Activated T-helper 2 cell treated with anti-CD3 and anti-CD28 coated beads, Interferon-gamma antibody, Interleukin-2, Interleukin-4, amounts not matched to agents 10 μg/mL and 5 μg/mL and 100 μg/mL, durations not matched to agents 14 hours and 24 hours and 36 hours (primary cell): ENCODE data around the gene PLEKHJ1. TPM values are rescaled to one million over a fixed set of nuclear protein-coding genes. Genes with fewer than 3 reads are reported as not detected.
"Not testable (repeated sequence)": the region's sequence is repeated elsewhere in the genome, so short reads cannot be mapped to it uniquely, and the experiment has no call there.

Source experiments
- DNase-seq: peaks from one replicate; pipeline ENCODE4 v3.0.0; 2021; ENCODE audit warnings: low spot score
- H3K27ac Mint-ChIP-seq: one replicate; pipeline ENCODE4 v1.8.0; 2021; ENCODE audit warnings: mixed read lengths
- H3K27me3 Mint-ChIP-seq: one replicate; pipeline ENCODE4 v1.8.0; 2021; ENCODE audit warnings: low read depth, mixed read lengths
- H3K36me3 Mint-ChIP-seq: one replicate; pipeline ENCODE4 v1.8.0; 2021; ENCODE audit warnings: low read depth, mixed read lengths
- H3K4me1 Mint-ChIP-seq: one replicate; pipeline ENCODE4 v1.8.0; 2021; ENCODE audit warnings: low read depth, mixed read lengths
- H3K4me3 Mint-ChIP-seq: one replicate; pipeline ENCODE4 v1.8.0; 2021; ENCODE audit warnings: low read depth, mild to moderate bottlenecking, moderate library complexity, mixed read lengths
- H3K9me3 Mint-ChIP-seq: one replicate; pipeline ENCODE4 v1.8.0; 2021; ENCODE audit warnings: mixed read lengths
- intact Hi-C: fragments of 100-400 bp; cut with micrococcal nuclease; formaldehyde crosslinking; loops from one replicate; pipeline ENCODE4 v1.15.1; 2023
- total RNA-seq: library from RNA; stranded (reverse); gene quantifications from 2 replicates; pipeline ENCODE4 v1.2.3, GENCODE V29; 2022

PLEKHJ1 gene
- total RNA-seq, 1 donor from 2014 or later: 77.2 TPM

DNA sequence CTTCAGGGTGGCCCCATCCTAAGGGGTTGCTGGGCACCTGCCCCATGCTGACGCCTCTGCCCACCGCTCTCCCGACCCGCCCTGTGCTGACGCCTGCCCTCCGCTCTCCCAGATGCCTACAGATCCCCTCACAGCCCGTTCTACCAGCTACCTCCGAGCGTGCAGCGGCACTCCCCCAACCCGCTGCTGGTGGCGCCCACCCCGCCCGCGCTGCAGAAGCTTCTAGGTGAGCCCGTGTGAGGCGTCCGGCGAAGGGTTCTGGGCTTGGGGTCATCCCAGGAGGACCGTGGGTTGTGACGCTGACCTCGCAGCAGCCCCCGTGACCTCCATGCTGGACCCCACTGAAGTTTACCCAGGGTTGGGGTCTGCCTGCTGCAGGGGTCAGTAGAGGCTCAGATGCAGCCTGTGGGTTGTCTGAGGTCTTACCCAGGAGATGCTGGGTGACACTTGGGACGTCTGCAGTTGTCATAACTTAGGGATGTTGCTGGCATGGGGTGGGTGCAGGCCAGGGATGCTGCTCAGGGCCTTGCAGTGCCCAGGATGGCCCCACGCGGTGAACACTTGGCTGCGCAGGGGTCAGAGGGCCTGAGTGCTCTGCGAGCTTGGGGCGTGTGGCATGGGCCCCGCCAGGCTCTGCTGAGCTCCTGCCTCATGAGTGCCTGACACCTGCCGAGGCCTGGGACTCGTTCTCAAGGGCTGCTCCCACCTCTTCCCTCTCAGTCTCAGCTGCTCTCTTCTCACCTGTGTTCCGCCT is 25.0 kb downstream of the PLEKHJ1 start:
- H3K4me3 Mint-ChIP-seq: no peak overlapping the region
- H3K27me3 Mint-ChIP-seq: no peaks in the 10 kb centered on the region
- peaks cover 6% of the 10 kb centered on the region for H3K4me1 Mint-ChIP-seq
- intact Hi-C loops: no loop called here
- H3K9me3 Mint-ChIP-seq: no peaks in the 10 kb centered on the region
- no peak for DNase-seq
- H3K27ac Mint-ChIP-seq: no peak overlapping the region
- peaks cover 68% of the 10 kb centered on the region for H3K36me3 Mint-ChIP-seq

DNA sequence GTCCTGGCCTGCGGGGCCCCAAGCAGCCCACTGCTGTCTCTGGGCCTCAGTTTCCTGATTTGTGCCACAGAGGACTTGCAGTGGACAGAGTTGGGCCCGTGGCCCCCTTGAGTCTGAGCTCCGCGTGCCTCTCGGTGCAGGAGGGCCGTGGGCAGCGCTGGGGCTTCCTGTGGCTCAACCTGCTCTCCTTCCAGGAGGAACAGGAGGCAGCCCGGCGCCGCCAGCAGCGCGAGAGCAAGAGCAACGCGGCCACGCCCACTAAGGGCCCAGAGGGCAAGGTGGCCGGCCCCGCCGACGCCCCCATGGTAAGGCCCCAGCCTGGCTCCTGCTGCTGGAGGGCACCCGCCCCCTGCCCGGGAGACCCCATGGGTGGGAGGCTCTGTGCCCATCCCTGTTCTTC is 25.9 kb downstream of the PLEKHJ1 start:
- peaks cover 65% of the 10 kb centered on the region for H3K36me3 Mint-ChIP-seq
- no peak for DNase-seq
- intact Hi-C loops: no loop called here

DNA sequence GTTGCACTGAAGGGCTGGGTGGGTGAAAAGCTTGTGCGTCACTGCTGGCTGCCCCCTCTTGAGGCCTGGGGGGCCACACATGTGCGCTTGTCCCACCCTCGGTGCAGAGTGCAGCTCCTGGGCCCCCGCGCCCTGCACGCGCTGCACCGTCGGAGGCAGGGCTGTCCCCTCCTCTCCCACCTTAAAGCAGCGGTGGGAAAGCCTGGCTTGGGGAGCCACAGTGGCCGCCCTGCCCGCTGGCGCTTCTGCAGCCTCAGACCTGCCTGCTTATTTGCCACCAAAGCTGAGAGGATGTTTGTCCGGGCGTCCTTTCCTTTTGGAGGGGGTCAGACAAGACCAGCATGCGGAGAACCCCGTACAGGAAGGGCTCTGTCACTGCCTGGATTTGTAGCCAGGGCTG is 26.7 kb downstream of the PLEKHJ1 start:
- Mint-ChIP-seq H3K4me1 (no peaks in the 10 kb centered on the region), H3K36me3 (peaks cover 62% of the 10 kb centered on the region), H3K4me3 (no peak overlapping the region), H3K27me3 (no peaks in the 10 kb centered on the region), H3K27ac (no peak overlapping the region), H3K9me3 (no peaks in the 10 kb centered on the region)
- no peak for DNase-seq
- intact Hi-C loops: no loop called here

More for the DNA sequence above, 25.9 kb downstream of the PLEKHJ1 start:
- H3K27ac Mint-ChIP-seq: no peak overlapping the region
- H3K9me3 Mint-ChIP-seq: no peaks in the 10 kb centered on the region
- no peak overlapping the region for H3K4me3 Mint-ChIP-seq
- H3K4me1 Mint-ChIP-seq: peaks cover 4% of the 10 kb centered on the region
- H3K27me3 Mint-ChIP-seq: no peaks in the 10 kb centered on the region

DNA sequence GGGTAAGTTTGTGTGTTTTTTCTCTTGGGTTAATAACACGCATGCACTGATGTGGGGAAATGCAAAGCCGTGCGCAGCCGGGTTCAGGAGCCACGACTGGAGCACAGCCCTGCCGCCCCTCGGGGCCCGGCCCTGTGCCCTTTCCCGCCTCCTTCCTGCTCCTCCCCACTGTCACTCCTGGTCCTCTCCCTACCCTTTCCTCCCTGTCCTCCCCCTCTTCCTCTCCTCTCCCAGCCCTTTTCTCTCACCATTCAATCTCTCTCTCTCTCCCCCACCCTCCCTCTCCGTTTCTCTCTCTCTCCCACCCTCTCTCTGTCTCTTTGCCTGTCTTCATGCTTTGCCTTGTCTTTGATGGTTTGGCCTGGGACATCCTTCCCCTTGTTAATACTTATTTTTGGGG is 27.2 kb downstream of the PLEKHJ1 start:
- H3K36me3 Mint-ChIP-seq: peaks cover 64% of the 10 kb centered on the region
- no peak for DNase-seq
- H3K9me3 Mint-ChIP-seq: no peaks in the 10 kb centered on the region
- H3K27ac Mint-ChIP-seq: no peak overlapping the region
- no peaks in the 10 kb centered on the region for H3K4me1 Mint-ChIP-seq
- H3K27me3 Mint-ChIP-seq: no peaks in the 10 kb centered on the region
- H3K4me3 Mint-ChIP-seq: no peak overlapping the region
- intact Hi-C loops: no loop called here

DNA sequence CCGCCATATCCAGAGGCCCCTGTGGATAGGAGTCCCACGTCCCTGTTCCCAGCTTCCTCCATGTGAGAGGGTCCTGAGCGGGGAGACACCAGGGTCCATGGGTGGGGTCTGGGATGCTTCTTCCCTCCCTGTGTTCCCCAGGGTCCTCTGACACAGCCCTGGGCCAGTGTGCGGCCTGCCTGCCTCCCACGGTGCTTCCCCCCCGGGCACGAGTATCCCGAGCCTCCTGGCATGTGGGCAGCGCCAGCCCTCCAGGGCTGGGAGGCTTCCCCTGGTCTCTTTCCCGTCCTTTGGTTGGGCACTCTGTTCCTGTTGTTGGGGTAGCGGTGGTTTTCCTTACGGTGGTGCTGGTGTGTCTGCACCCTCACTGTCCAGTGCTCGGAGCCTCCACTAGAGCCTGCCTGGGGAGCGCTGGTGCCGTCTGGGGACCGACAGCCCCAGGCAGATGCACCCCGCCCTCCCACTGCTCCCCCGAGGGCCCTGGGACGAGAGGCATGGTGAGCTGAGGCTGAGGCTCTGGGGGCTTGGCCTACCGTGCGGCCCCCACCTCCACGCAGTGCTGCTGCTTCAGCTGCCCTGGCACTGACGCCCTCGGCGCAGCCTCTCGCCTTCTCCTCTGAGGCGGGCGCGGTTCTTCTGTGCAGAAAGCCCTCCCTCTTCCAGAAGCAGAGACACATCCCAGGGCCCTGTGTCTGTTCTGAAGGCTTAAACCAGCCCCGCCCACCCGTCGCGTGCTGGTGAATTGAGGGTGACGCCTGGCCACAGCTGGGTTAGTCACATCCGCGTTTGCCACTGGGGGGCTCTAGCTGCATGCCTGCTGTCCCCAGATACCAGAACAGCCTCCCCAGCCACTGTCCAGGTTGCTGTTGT is 27.9 kb downstream of the PLEKHJ1 start:
- DNase-seq: no peak
- Mint-ChIP-seq H3K27me3 (no peaks in the 10 kb centered on the region), H3K4me1 (no peaks in the 10 kb centered on the region), H3K27ac (no peak overlapping the region), H3K9me3 (no peaks in the 10 kb centered on the region), H3K4me3 (no peak overlapping the region), H3K36me3 (peaks cover 64% of the 10 kb centered on the region)
- intact Hi-C loops: no loop called here

DNA sequence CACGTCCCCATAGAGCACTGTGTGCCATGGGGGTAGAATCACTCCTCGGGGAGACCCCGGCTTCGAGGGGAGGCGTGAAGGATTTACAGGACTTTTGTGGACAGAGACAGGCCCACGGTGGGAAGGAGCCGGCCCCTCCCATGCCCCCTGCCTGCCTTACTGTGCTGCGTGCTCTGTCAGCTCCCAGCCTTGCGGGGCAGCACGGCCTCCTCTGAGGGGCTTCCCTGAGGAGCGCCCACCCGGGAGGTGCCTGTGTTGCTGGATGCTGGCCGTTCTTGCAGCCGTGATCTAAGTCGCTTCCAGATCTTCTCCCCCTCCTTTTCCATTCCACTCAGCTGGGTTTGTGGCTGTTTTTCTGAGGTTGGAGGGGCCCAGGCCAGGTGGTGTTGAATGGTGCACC is 29.1 kb downstream of the PLEKHJ1 start:
- intact Hi-C loops: no loop called here
- H3K4me3 Mint-ChIP-seq: no peak overlapping the region
- peaks cover 59% of the 10 kb centered on the region for H3K36me3 Mint-ChIP-seq
- H3K27me3 Mint-ChIP-seq: no peaks in the 10 kb centered on the region
- H3K9me3 Mint-ChIP-seq: no peaks in the 10 kb centered on the region
- no peak for DNase-seq
- no peak overlapping the region for H3K27ac Mint-ChIP-seq
- H3K4me1 Mint-ChIP-seq: no peaks in the 10 kb centered on the region

DNA sequence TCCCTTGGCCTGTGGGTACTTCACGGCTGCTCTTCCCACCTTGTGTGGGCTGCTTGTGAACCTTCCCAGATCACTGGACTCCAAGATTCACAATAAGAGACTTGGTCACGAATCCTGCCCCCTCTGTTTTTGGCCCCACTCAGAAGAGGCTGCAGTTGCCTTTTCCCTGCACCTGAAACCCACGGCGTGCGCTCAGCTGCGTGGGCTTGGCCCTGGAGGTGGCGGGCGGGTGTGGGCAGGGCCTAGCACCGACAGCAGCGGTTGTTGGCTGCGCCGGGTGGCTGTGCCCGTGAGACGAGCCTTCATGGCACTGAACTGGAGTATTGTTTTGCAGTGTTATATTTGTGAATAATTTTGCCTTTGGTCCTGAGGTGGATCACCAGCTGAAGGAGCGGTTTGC is 33.8 kb downstream of the PLEKHJ1 start:
- H3K27me3 Mint-ChIP-seq: no peaks in the 10 kb centered on the region
- DNase-seq: no peak
- H3K9me3 Mint-ChIP-seq: no peaks in the 10 kb centered on the region
- H3K27ac Mint-ChIP-seq: no peak overlapping the region
- no peaks in the 10 kb centered on the region for H3K4me1 Mint-ChIP-seq
- intact Hi-C loops: no loop called here
- H3K4me3 Mint-ChIP-seq: no peak overlapping the region
- H3K36me3 Mint-ChIP-seq: peaks cover 48% of the 10 kb centered on the region

DNA sequence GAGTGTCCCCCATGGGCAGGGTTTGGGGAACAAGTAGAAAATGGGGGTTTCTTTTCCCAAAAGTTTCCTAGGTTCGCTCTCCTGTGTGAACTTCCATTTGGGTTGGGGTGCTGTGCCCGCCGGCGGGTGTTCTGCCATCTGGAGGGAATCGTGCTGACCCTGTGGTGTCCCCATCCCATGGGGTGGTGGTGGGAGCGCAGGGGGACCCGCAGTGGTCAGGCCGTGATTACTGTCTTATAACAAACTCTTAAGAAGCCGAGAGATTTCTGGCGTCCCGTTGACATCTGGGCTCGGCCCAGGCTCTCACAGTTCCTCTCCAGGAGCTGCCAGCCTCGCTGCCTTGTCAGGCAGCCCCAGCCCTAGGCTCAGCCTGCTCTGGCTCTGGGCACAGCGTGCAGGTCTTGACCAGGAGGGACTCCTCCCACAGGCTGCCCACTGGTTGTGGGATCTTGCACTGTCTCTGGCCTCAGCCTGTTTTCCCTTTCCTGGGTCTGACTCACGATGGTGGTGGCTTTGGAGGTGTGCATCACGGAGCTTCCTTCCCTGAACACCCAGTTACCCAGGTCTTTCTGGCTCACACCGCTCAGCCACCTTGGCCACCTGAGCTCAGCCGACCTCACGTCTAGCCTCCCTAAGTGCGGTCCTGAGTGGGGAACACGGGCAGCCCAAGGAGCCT is 34.5 kb downstream of the PLEKHJ1 start:
- DNase-seq: no peak
- peaks cover 51% of the 10 kb centered on the region for H3K36me3 Mint-ChIP-seq
- no peaks in the 10 kb centered on the region for H3K27me3 Mint-ChIP-seq
- intact Hi-C loops: no loop called here
- no peaks in the 10 kb centered on the region for H3K4me1 Mint-ChIP-seq
- H3K9me3 Mint-ChIP-seq: no peaks in the 10 kb centered on the region
- no peak overlapping the region for H3K4me3 Mint-ChIP-seq
- no peak overlapping the region for H3K27ac Mint-ChIP-seq

DNA sequence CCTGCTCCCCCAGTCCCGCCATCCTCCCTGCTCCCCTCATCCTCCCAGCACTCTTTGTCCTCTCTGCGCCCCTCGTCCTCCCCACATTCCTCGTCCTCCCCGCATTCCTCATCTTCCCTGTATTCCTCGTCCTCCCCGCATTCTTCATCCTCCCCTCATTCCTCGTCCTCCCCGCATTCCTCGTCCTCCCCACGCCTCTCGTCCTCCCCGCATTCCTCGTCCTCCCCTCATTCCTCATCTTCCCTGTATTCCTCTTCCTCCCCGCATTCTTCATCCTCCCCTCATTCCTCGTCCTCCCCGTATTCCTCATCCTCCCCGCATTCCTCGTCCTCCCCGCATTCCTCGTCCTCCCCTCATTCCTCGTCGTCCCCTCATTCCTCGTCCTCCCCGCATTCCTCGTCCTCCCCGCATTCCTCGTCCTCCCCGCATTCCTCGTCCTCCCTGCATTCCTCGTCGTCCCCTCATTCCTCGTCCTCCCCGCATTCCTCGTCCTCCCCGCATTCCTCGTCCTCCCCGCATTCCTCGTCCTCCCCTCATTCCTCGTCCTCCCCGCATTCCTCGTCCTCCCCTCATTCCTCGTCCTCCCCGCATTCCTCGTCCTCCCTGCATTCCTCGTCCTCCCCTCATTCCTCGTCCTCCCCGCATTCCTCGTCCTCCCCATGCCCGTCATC is 35.4 kb downstream of the PLEKHJ1 start:
- H3K4me3 Mint-ChIP-seq, H3K27me3 Mint-ChIP-seq, DNase-seq, intact Hi-C loops, H3K9me3 Mint-ChIP-seq, H3K4me1 Mint-ChIP-seq, H3K27ac Mint-ChIP-seq: not testable (repeated sequence)
- peaks cover 49% of the 10 kb centered on the region for H3K36me3 Mint-ChIP-seq

DNA sequence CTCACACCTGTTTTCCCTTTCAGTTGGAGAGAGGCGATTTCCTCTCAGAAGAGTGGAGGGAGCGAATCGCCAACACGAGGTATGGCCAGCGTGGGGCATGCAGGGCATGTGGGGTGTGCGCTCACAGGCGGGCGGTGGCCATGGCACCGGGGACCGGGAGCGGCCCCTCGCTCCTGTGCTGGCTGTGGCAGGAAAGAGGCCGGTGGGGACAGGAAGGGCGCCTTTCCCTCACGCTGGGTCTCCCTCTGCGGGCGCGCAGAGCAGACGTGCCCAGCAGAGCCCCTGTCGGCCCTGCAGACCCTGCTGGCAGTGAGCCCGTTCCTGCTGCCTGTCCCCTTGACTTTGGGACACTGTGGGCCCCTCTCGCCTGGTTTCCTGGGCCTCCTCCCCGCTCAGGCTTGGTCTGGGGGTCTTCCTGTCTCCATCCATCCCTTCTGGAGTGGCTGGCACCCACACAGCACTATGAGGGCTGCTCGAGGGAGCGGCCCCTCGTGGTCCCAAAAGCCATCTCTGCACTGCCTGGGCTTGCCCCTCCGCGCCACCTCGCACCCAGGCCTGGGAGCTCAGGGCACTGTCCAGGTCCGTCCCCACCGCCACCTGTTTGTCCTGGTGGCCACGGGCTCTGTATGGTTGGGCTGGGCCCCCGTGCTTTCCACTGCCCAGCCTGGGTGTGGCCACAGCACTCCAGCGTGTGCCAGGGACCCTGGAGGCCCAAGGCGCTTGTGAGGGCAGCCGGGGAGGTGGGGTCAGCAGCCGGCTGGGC is 36.1 kb downstream of the PLEKHJ1 start:
- no peak overlapping the region for H3K4me3 Mint-ChIP-seq
- no peaks in the 10 kb centered on the region for H3K9me3 Mint-ChIP-seq
- H3K36me3 Mint-ChIP-seq: peaks cover 45% of the 10 kb centered on the region
- H3K4me1 Mint-ChIP-seq: no peaks in the 10 kb centered on the region
- DNase-seq: no peak
- intact Hi-C loops: no loop called here
- H3K27me3 Mint-ChIP-seq: no peaks in the 10 kb centered on the region
- H3K27ac Mint-ChIP-seq: no peak overlapping the region

DNA sequence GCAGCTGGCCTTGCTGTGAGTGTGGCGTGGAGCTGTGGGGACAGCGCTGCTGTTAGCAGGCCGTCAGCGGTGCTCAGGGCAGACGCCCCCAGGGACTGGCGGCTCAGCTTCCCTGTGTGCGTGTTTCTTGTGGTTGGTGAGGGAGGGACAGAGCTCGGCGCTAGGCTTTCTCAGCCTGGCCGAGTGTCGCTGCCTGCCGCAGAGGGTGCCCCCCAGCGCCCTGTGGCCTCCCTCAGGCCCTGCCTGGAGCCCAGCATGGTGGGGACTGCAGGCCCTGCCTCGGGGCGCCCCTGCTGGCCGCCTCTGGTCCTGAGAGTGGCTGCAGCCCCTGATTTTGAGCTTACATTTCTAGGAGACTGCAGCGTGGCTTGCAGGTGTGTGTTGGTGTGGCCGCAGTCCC is 36.9 kb downstream of the PLEKHJ1 start:
- Mint-ChIP-seq H3K27me3 (no peaks in the 10 kb centered on the region), H3K9me3 (no peaks in the 10 kb centered on the region), H3K4me3 (no peak overlapping the region), H3K36me3 (peaks cover 45% of the 10 kb centered on the region), H3K4me1 (no peaks in the 10 kb centered on the region), H3K27ac (no peak overlapping the region)
- intact Hi-C loops: no loop called here
- DNase-seq: no peak

DNA sequence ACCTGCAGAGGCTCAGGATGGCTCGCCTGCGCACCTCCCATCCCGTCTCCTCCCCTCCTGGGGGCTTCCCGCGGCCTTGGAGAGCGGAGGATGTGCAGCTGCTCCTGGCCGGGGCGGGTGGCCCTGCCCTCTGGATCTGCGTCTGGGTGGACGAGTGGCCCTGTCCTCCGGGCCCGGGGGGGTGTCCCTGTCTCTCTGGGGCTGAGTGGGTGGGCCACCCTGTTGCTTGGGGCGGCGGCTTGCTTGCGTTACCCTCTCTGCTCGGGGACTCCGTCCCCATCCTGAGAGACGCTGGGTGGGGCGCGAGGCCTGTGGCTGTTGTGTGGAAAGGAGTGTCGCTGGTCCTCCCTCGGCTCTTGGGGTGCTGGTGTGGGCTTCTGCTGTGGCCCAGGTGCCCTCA is 37.8 kb downstream of the PLEKHJ1 start:
- DNase-seq: no peak
- no peaks in the 10 kb centered on the region for H3K27me3 Mint-ChIP-seq
- no peaks in the 10 kb centered on the region for H3K4me1 Mint-ChIP-seq
- H3K36me3 Mint-ChIP-seq: peaks cover 46% of the 10 kb centered on the region
- H3K4me3 Mint-ChIP-seq: no peak overlapping the region
- no peak overlapping the region for H3K27ac Mint-ChIP-seq
- intact Hi-C loops: no loop called here
- H3K9me3 Mint-ChIP-seq: no peaks in the 10 kb centered on the region
